Stomach (tissue), 4 donors: ENCODE data around the gene SH2B2.

Experiments used
- CTCF ChIP-seq, 7 experiments: fragments of 450-650 bp in 4 of 7; fragments of 200-600 bp in 3 of 7; sonication (generic) in 3 of 7; IDR thresholded peaks; one replicate each; pipeline ENCODE4 v1.5.1; 2016 to 2019; ENCODE audit warnings: antibody characterized with exemption in 7 of 7, control low read depth in 2 of 7, mild to moderate bottlenecking in 1 of 7
- EP300 ChIP-seq: sonication (generic); formaldehyde crosslinking; IDR thresholded peaks from one replicate; pipeline ENCODE4 v1.6.1; 2017; ENCODE audit warnings: antibody characterized with exemption
- POLR2A ChIP-seq, 4 donors: fragments of 450-650 bp; IDR thresholded peaks; one replicate each; pipeline ENCODE4 v1.6.1; 2016; ENCODE audit warnings: antibody characterized with exemption in 4 of 4, control low read depth in 2 of 4, mild to moderate bottlenecking in 1 of 4, moderate library complexity in 1 of 4

- TF ChIP-seq CTCF (IDR thresholded peaks at IDR 0.05): no peak
- TF ChIP-seq POLR2A (IDR thresholded peaks at IDR 0.05): no peak
- TF ChIP-seq EP300: no peak
Measured at GRCh38 chr7:102323914-102324195, 37.2 kb downstream of the SH2B2 start.
